DND-41 (cell line): ENCODE data around the gene VASH2.

Source experiments
- EZH2 ChIP-seq: IDR thresholded peaks from 3 replicates; pipeline ENCODE4 v1.6.1; 2012; ENCODE audit warnings: borderline replicate concordance, low read depth, mild to moderate bottlenecking, moderate library complexity, low read length, inconsistent platforms; ENCODE audit not compliant: severe bottlenecking
- TF ChIP-seq, protein P1 (sequence below): IDR thresholded peaks from 2 replicates; pipeline ENCODE4 v1.5.1; 2012; ENCODE audit warnings: borderline replicate concordance, low read length, moderate library complexity, mild to moderate bottlenecking; ENCODE audit not compliant: poor library complexity, severe bottlenecking; ENCODE audit errors: extremely low read depth

DNA sequence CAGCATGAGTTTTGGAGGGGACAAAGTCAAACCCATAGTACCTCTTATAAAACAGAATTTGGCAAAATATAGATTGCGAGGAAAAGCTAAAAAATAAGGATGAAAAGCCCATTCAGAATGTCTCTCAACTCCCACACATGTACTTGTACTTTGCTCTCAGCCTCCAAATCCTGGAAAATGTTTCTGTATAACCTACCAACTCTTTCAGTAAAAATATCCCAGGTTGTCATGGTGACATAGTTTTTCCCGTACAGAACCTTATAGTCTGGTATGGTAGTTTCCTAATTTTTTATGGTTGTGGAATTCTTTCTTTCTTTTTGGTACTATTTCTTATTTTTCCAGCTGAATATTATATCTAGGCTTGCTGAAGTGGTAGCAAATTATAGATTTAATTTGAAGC, 85.2 kb downstream of the VASH2 start:
- TF ChIP-seq, protein P1, sequence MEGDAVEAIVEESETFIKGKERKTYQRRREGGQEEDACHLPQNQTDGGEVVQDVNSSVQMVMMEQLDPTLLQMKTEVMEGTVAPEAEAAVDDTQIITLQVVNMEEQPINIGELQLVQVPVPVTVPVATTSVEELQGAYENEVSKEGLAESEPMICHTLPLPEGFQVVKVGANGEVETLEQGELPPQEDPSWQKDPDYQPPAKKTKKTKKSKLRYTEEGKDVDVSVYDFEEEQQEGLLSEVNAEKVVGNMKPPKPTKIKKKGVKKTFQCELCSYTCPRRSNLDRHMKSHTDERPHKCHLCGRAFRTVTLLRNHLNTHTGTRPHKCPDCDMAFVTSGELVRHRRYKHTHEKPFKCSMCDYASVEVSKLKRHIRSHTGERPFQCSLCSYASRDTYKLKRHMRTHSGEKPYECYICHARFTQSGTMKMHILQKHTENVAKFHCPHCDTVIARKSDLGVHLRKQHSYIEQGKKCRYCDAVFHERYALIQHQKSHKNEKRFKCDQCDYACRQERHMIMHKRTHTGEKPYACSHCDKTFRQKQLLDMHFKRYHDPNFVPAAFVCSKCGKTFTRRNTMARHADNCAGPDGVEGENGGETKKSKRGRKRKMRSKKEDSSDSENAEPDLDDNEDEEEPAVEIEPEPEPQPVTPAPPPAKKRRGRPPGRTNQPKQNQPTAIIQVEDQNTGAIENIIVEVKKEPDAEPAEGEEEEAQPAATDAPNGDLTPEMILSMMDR: no peak
- TF ChIP-seq EZH2: no peak
